Effector memory CD4-positive, alpha-beta T cell (primary cell): ENCODE results near the gene NGEF.
"Not testable (repeated sequence)": the region's sequence is repeated elsewhere in the genome, so short reads cannot be mapped to it uniquely, and the experiment has no call there.

Source experiments
- DNase-seq, 3 donors: peaks; one replicate each; pipeline ENCODE4 v3.0.0-alpha.2; 2020
- H3K27ac ChIP-seq: 2 replicates; pipeline ENCODE4 v1.7.0; 2013; ENCODE audit warnings: mild to moderate bottlenecking, low read length, moderate library complexity; ENCODE audit not compliant: insufficient read depth, poor library complexity, severe bottlenecking
- H3K27me3 ChIP-seq: replicated peaks from 2 replicates; pipeline ENCODE4 v1.7.0; 2013; ENCODE audit warnings: mild to moderate bottlenecking, low read length; ENCODE audit not compliant: insufficient read depth, control insufficient read depth, poor library complexity, severe bottlenecking
- H3K36me3 ChIP-seq: 2 replicates; pipeline ENCODE4 v1.7.0; 2013; ENCODE audit warnings: mild to moderate bottlenecking, low read length, moderate library complexity; ENCODE audit not compliant: control insufficient read depth, insufficient read depth
- H3K4me1 ChIP-seq: 2 replicates; pipeline ENCODE4 v1.7.0; 2013; ENCODE audit warnings: low read length, mild to moderate bottlenecking; ENCODE audit not compliant: control insufficient read depth, insufficient read depth, poor library complexity, severe bottlenecking
- H3K4me3 ChIP-seq: 2 replicates; pipeline ENCODE4 v1.7.0; 2013; ENCODE audit warnings: low read length, low read depth, mild to moderate bottlenecking; ENCODE audit not compliant: insufficient read depth, poor library complexity, severe bottlenecking
- H3K9me3 ChIP-seq: 2 replicates; pipeline ENCODE4 v1.7.0; 2013; ENCODE audit warnings: mild to moderate bottlenecking, low read length, moderate library complexity; ENCODE audit not compliant: control insufficient read depth

Gene NGEF

DNA sequence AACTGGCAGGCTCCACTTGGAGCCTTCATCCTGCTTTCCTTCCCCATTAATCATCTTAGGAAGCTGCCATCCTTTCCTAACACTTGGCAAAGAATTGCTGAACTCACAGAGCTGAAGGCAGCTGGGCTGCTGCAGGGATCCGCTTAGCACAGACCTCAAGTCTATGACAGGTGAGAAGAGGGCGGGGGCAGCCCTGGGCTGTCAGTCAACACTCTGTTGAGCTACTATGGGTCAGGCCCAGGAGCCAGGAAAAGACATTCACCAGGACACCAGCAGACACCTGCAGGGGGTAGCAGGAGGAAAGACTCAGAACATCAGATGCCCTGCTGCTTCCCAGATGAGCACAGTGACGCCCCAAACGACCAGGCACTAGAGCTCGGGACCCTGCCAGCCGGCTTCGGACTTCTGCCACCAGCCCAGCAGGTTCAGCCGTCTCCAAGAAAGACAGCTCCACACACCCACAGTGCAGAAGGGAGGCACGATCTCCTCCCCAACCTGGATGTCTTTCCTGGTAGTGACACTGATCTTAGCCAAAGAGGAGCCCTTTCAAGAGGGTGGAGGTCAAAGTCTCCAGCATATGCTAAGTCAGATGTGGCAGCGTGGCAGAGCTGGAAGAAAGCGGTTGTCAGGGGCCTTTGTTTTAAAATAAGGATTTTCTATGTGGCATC, 87.8 kb downstream of the NGEF start:
- Histone ChIP-seq H3K4me3 (no peak overlapping the region), H3K4me1 (peaks cover 15% of the 10 kb centered on the region), H3K9me3 (no peaks in the 10 kb centered on the region), H3K27ac (no peak overlapping the region), H3K27me3 (peaks cover 37% of the 10 kb centered on the region), H3K36me3 (no peaks in the 10 kb centered on the region)
- no peak for DNase-seq

DNA sequence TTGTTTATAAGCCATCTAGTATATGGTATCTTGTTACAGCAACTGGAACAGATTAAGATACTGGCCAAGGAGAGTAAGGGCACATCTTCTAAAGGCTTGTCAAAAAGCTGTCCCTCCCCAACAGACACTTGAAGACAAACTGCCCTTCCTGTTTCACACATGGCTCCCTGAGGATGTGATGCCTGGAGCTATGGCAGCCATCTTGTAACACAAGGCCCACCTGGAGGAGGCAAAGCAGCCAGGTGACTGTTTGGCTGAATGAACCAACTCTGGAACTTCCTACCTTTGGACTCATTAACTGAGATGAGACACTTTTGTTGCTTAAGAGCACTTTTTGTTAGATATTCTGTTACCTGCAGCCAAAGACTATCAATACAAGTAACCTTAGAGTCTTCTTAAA, 88.6 kb downstream of the NGEF start:
- Histone ChIP-seq H3K27me3 (peaks cover 37% of the 10 kb centered on the region), H3K4me1 (peaks cover 15% of the 10 kb centered on the region), H3K36me3 (no peaks in the 10 kb centered on the region), H3K27ac (no peak overlapping the region), H3K9me3 (no peaks in the 10 kb centered on the region), H3K4me3 (no peak overlapping the region)
- no peak for DNase-seq

DNA sequence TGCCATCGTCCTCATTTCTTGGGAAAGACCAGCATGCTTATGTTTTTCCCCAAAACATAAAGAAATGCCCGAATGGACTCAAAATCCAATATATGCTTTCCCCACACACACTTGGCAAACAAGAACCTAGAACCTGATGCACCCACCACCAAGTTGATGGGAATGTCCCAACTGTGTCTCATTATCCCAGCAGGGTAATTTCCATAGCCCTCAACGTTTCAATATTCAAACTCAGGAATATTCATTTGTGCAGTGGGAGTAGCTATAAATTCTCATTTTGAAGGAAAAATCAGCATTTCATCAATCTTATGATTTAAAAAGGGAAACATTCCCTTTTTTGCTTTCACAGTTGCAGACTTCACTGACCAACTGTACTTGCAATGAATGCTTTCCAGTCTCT, 92.3 kb downstream of the NGEF start:
- Histone ChIP-seq H3K27ac (no peak overlapping the region), H3K27me3 (peaks cover 7% of the 10 kb centered on the region), H3K4me3 (no peak overlapping the region), H3K9me3 (no peaks in the 10 kb centered on the region), H3K36me3 (no peaks in the 10 kb centered on the region), H3K4me1 (no peaks in the 10 kb centered on the region)
- DNase-seq: no peak

DNA sequence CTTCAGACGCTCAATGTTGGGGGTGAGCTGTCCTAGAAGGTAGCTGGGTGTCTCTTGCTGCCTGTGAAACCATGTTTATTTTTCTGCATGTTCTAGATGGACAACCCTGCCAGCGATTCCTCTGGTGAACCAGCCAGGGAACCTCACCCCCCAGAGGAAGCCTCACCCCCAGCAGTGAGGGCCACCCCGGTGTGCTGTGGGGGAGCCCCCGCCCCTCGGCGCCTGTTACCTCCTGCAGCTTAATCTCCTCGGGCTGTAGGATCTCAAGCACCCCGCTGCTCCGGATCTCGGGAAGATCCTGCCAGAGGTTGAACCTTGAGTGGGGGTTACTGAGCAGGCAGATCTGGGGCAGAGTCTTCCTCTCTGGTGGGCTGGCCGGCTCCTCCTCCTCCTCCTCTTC, 93.0 kb downstream of the NGEF start:
- Histone ChIP-seq H3K27ac (no peak overlapping the region), H3K9me3 (no peaks in the 10 kb centered on the region), H3K36me3 (no peaks in the 10 kb centered on the region), H3K4me3 (no peak overlapping the region), H3K27me3 (peaks cover under 1% of the 10 kb centered on the region), H3K4me1 (no peaks in the 10 kb centered on the region)
- DNase-seq: no peak

DNA sequence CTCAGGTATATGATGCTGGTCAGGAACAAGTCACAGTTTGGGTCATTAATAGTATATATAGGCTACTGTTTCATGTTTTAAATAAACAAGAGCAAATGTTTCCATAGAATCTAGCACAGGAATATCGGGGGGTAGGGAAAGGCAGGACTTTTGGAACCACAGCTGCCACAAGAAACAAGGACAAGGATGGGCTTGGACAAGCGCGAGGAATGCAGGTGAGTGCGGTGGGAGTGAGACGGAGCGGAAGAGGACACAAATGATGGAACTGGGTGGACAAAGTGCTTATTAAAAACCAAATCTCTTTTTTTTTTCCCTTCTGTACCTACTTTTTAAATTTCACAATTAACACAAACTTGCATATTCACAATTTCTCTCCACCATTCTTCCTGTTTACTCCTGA, 93.9 kb downstream of the NGEF start:
- no peak overlapping the region for H3K27ac ChIP-seq
- H3K9me3 ChIP-seq: no peaks in the 10 kb centered on the region
- no peaks in the 10 kb centered on the region for H3K36me3 ChIP-seq
- no peak overlapping the region for H3K4me3 ChIP-seq
- DNase-seq: no peak
- no peaks in the 10 kb centered on the region for H3K4me1 ChIP-seq
- peaks cover 4% of the 10 kb centered on the region for H3K27me3 ChIP-seq

DNA sequence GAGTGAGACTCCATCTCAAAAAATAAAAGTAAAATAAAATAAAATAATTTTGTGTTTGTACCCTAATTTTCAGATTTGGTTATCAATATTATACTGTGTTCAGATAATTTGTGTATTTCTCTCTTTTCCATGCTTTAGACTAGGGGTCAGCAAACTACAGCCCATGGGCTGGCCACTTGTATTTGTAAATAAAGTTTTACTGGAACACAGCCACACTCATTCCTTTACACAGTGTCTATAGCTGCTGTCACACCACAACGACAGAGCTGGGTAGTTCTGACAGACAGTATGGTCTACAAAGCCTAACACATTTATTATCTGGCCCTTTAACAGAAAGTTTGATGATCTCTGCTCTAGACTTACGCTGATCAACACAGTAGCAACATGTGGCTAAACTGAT, 99.2 kb downstream of the NGEF start:
- Histone ChIP-seq H3K27me3 (peaks cover 6% of the 10 kb centered on the region), H3K9me3 (no peaks in the 10 kb centered on the region), H3K36me3 (no peaks in the 10 kb centered on the region), H3K4me3 (no peak overlapping the region), H3K4me1 (no peaks in the 10 kb centered on the region), H3K27ac (no peak overlapping the region)
- DNase-seq: no peak

DNA sequence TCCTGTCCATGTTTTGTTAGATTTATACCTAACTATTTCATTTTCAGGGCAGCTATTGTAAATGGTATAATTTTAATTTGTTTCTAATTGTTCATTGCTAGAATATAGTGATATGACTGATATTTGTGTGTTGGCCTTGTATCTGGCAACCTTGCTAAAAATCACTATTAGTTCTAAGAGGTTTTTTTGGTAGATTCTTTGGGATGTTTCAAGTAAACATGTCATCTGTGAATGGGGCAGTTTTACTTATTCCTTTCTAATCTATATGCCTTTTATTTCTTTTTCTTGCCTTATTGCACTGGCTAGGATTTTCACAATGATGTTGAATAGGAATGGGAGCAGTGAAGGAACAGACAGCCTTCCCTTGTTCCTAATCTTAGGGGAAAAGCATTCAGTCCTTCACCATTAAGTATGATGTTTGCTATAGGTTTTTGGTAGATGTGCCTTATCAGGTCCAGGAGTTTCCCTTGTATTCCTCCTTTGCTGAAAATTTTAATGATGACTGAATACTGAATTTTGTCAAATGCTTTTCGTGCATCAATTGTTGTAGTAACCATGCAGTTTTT, 101.3 kb downstream of the NGEF start:
- H3K9me3 ChIP-seq: no peaks in the 10 kb centered on the region
- peaks cover 6% of the 10 kb centered on the region for H3K27me3 ChIP-seq
- no peaks in the 10 kb centered on the region for H3K36me3 ChIP-seq
- H3K27ac ChIP-seq: no peak overlapping the region
- DNase-seq: no peak
- no peak overlapping the region for H3K4me3 ChIP-seq
- no peaks in the 10 kb centered on the region for H3K4me1 ChIP-seq

DNA sequence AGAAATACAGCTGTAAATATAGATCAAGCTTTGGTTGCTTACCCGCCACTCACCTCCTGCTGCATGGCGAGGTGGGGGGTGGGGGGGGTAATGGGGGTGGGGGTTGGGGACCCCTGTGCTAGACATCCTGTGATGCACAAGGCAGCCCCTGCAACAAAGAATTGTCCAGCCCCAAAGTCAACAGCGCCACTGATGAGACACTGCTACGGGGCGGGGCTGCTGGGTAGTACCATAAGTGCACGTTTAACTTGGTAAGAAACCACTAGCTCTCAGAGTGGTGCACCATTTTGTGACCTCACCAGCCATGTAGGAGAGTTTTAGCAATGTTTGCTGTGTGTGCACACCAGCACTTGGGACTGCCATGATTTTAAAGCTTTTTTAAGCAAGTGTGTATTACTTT, 102.7 kb downstream of the NGEF start:
- H3K27me3 ChIP-seq: peaks cover 6% of the 10 kb centered on the region
- DNase-seq: no peak

DNA sequence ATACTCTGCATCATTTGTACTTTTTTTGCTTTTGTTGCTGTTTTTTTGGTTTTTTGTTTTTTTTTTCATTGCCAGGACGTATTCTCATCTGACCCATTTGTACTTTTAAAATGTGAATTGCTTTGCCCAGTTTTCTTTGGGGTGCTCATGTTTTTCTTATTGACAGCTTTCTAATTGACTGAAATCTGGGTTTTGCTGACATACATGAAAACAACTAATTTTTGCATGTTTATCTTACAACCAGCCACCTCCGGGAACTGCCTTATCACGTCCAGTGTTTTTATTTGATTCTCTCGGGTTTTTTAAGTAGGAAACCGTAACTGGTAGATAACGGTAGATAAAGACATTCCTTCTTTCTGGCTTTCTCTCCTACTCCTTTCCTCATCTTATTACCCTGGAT, 104.4 kb downstream of the NGEF start:
- Histone ChIP-seq H3K36me3 (no peaks in the 10 kb centered on the region), H3K9me3 (no peaks in the 10 kb centered on the region), H3K27me3 (no peaks in the 10 kb centered on the region), H3K4me3 (no peak overlapping the region), H3K27ac (no peak overlapping the region), H3K4me1 (no peaks in the 10 kb centered on the region)
- no peak for DNase-seq

More for the DNA sequence above, 102.7 kb downstream of the NGEF start:
- Histone ChIP-seq H3K4me1 (no peaks in the 10 kb centered on the region), H3K36me3 (no peaks in the 10 kb centered on the region), H3K9me3 (no peaks in the 10 kb centered on the region), H3K27ac (no peak overlapping the region), H3K4me3 (no peak overlapping the region)

DNA sequence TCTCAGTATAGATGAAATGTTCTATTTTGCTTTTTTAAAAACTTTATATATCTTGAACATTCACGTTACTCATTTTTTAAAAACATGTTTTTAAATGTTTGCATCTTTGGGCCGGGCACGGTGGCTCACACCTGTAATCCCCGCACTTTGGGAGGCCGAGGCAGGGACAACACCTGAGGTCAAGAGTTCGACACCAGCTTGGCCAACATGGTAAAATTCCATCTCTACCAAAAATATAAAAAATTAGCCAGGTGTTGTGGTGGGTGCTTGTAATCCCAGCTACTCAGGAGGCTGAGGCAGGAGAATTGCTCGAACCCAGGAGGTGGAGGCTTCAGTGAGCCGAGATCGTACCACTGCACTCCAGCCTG, 105.4 kb downstream of the NGEF start:
- not testable (repeated sequence) for DNase-seq, H3K36me3 ChIP-seq, H3K9me3 ChIP-seq, H3K27me3 ChIP-seq, H3K27ac ChIP-seq, H3K4me1 ChIP-seq, H3K4me3 ChIP-seq
